H1 (cell line): ENCODE measurements around the gene PTPRH.

Experiments used
- CTCF ChIP-seq, 3 experiments: IDR thresholded peaks; 1 replicate in 2 of 3; 2 replicates in 1 of 3; pipeline versions ENCODE4 v1.5.1 to v1.6.1; 2011; ENCODE audit warnings: low read length in 3 of 3, mild to moderate bottlenecking in 3 of 3, inconsistent platforms in 2 of 3, low read depth in 1 of 3, moderate library complexity in 1 of 3; ENCODE audit not compliant: insufficient read depth in 1 of 3; ENCODE audit errors: control extremely low read depth in 1 of 3
- EZH2 ChIP-seq: fragments of 200-600 bp; sonication (generic); IDR thresholded peaks from 2 replicates; pipeline ENCODE4 v1.7.1; 2012; ENCODE audit warnings: low read depth, mild to moderate bottlenecking, moderate library complexity, low read length, inconsistent platforms; ENCODE audit not compliant: severe bottlenecking
- FOSL1 ChIP-seq: IDR thresholded peaks from 2 replicates; pipeline ENCODE4 v1.6.1; 2011; ENCODE audit warnings: mild to moderate bottlenecking, low read depth, low read length, moderate library complexity; ENCODE audit not compliant: insufficient read depth
- POLR2A ChIP-seq, 2 experiments: IDR thresholded peaks; 1 replicate in 1 of 2; 2 replicates in 1 of 2; pipeline ENCODE4 v1.6.1; 2011; ENCODE audit warnings: low read depth in 2 of 2, low read length in 2 of 2, mild to moderate bottlenecking in 2 of 2; ENCODE audit errors: control extremely low read depth in 1 of 2
- RAD21 ChIP-seq, 2 experiments: IDR thresholded peaks in 1 of 2; conservative IDR thresholded peaks in 1 of 2; 2 replicates each; pipeline ENCODE4 v1.6.1; 2011; ENCODE audit warnings: low read depth in 2 of 2, low read length in 2 of 2, improper control_type of control experiment in 1 of 2, inconsistent platforms in 1 of 2, mild to moderate bottlenecking in 1 of 2, moderate library complexity in 1 of 2
- RXRA ChIP-seq: IDR thresholded peaks from 2 replicates; pipeline ENCODE4 v1.6.1; 2011; ENCODE audit warnings: low read depth, mild to moderate bottlenecking, low read length, moderate library complexity; ENCODE audit not compliant: insufficient read depth
- SIX5 ChIP-seq: IDR thresholded peaks from 2 replicates; pipeline ENCODE4 v1.6.1; 2011; ENCODE audit warnings: mild to moderate bottlenecking, low read depth, low read length

- TF ChIP-seq RAD21 (IDR thresholded peaks at IDR 0.05 in 1 of 2, conservative IDR thresholded peaks at IDR 0.05 in 1 of 2; ENCODE audit: low read depth in 2 of 2, low read length in 2 of 2) (no peak), FOSL1 (no peak), RXRA (no peak), EZH2 (no peak), SIX5 (no peak), CTCF (IDR thresholded peaks at IDR 0.05; ENCODE audit: control extremely low read depth in 1 of 3, insufficient read depth in 1 of 3, low read depth in 1 of 3, low read length in 3 of 3) (no peak), POLR2A (IDR thresholded peaks at IDR 0.05; ENCODE audit: control extremely low read depth in 1 of 2, low read depth in 2 of 2, low read length in 2 of 2) (no peak)
Measured at GRCh38 chr19:55231391-55232285, 22.3 kb upstream of the PTPRH start.
